HG02840 (cell line): ENCODE results near the gene AGTRAP.

ENCODE experiments used
- ATAC-seq: cut with Tn5 transposase; IDR thresholded peaks from one replicate; pipeline ENCODE4 v1.9.1; 2021; ENCODE audit warnings: mild to moderate bottlenecking, moderate library complexity, moderate number of reproducible peaks; ENCODE audit not compliant: unreplicated experiment, low FRiP score

Gene AGTRAP

DNA sequence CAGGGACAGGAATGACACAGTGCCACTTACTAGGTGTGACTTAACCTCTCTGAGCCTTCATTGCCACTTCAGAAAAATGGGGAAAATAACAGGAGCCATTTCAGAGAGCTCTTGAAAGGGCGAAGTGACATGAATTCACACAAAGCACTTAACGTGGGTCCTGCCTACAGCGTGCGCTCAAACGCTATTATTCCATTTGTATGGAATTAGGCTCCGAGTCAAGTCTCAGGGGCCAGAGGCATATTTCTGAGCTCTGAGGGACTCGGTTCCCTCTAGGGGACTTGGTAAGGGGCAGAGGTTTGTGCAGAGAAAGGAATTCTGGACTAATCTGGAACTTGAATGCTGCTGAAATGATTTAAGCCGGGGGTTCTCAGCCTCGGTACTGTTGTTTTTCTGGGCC, 30.3 kb upstream of the AGTRAP start:
- no peak for ATAC-seq

DNA sequence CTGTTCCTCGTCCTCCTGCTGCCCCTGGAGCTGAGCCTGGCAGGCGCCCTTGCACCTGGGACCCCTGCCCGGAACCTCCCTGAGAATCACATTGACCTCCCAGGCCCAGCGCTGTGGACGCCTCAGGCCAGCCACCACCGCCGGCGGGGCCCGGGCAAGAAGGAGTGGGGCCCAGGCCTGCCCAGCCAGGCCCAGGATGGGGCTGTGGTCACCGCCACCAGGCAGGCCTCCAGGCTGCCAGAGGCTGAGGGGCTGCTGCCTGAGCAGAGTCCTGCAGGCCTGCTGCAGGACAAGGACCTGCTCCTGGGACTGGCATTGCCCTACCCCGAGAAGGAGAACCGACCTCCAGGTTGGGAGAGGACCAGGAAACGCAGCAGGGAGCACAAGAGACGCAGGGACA, 29.6 kb upstream of the AGTRAP start:
- no peak for ATAC-seq

DNA sequence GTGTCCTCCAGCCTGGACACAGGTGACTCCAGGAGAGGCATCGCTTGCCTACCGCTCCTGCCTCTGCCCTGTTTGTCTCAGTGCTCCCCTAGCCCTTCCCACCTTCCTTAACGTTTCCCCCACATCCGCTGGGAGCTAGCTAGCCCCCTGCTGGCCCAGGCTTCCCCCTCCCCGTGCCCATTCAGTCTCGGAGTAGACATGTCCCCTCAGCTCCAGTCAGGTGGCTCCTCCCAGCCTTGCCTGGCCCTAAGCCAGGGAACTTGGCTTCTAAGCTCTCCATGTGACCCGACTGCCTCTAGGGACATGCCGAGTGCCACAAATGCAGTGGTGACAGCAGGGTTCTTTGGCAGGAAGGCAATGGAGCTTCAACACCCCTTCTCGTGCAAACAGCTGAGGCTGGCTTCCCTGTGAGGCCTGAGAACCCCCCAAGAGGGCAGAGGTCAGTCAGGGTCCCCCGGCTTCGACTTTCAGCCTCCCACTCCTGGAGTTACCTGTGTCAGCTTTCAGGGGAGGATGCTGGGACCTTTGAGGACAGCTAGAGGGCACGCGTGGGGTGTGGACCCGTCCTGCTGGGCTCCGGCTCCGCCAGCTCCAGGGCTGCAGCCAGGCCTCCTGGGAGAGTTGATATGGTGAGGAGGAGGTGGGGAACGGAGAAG, 28.2 kb upstream of the AGTRAP start:
- no peak for ATAC-seq

DNA sequence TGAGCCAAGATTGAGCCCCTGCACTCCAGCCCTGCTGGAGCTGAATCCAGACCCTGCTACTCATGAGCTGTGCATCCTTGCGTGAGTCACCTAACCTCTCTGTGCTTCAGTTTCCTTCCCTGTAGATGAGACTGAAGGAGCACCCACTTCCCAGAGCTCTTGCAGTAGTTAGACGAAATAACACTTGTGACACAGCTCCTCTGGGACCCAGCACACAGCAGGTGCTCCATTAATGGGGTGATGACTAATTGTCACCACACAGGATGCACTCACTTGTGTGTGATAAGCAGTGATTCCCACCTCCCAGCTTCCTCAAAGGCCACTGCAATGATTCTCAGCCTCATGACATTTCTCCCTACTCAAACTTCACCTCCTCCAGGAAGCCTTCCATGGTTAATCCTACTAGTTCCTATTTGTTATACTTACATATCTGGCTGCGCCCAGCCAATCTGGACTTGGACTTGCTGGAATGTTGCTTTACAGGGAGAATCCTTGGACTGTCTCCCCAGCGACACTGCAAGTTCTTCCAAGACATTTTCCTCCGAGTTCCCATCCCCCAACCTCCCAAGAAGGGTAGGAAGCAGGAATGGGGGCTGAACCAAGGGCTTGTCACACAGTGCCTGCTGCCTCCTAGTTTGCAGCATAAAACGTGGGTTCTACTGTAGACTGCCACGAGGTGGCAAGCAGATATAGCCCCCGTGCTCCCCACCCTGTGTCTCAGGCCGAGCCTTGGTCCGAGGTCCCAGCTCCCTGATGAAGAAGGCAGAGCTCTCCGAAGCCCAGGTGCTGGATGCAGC, 27.2 kb upstream of the AGTRAP start:
- no peak for ATAC-seq

DNA sequence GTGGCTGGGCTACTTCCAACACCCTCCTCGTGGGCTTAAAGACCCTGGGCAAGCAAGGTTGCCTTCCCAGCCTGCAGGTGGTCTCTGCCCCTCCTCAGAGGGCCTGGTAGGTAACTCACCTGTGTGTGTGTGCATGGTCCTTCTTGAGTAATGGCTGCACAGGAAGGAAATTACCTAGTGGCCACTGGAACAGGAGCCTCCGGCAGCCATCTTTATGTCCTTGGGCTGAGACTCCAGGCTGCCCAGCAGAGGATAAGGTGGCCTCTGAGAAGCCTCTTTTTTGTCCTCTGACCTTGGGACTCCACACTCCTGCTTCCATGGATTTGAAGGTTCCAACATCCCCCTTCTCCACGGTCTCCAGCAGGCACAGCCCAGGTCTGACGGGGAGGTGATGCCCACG, 24.4 kb upstream of the AGTRAP start:
- ATAC-seq: no peak

DNA sequence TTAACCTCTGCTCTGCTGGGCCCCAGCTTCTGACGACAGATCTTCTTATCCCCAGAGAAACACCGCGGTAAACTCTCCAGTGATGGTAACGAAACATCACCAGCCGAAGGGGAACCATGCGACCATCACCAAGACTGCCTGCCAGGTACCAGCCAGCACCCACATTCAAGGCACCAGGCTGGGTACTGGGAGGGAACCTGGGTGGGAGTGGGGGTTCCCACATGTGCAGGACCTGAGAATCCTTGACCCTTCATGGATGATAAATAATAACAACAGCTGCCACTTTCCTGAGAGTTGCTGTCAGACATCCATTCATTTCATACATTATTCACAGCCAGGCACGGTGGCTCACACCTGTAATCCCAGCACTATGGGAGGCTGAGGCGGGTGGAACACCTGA, 23.7 kb upstream of the AGTRAP start:
- ATAC-seq: no peak

DNA sequence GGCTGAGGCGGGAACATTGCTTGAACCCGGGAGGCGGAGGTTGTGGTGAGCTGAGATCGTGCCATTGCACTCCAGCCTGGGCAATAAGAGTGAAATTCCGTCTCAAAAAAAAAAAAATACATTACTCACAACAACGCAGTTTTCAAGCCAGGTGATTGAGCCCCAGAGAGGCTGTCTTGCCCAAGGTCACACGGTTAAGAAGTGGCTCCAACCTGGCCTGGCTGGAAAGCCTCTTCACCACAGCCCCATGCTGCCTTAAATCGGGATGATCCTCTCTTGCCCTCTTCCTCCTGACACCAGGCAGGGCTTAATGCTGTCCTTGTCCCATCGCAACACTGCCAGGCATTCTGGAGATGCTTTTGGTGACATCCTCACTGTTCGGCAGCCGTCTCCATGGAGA, 22.8 kb upstream of the AGTRAP start:
- no peak for ATAC-seq

DNA sequence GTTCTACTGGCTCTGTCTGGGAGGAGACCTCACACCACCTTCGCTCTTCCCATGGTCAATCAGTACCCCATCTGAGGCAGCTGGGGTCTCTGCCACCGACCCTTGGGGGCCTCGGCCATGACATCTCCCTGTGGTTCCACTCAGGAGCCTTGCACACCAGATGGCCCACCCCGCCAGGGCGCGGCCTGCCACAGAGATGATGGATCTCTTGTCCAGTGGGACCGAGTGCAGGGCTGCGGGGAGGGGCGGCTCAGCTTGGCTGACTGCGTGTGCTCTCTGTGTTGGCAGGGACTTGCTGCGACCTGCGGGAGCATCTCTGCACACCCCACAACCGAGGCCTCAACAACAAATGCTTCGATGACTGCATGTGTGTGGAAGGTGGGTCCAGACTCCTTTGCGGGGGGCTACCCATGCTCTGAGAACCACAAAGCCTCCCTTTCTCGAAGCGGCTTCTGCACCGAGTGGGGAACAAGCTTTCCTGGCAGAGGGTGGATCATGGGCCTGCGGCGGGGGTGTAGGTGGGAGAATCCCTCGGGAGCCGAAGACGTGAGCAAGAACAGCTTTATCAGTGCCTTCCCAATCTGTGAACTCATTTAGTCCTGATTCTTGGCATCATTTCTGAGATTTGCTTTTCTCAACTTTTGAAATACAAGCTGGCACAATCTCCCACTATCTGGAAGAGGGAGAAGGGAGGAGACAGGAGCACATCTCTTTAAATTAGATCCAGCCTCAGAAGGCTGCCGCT, 20.9 kb upstream of the AGTRAP start:
- ATAC-seq: no peak

DNA sequence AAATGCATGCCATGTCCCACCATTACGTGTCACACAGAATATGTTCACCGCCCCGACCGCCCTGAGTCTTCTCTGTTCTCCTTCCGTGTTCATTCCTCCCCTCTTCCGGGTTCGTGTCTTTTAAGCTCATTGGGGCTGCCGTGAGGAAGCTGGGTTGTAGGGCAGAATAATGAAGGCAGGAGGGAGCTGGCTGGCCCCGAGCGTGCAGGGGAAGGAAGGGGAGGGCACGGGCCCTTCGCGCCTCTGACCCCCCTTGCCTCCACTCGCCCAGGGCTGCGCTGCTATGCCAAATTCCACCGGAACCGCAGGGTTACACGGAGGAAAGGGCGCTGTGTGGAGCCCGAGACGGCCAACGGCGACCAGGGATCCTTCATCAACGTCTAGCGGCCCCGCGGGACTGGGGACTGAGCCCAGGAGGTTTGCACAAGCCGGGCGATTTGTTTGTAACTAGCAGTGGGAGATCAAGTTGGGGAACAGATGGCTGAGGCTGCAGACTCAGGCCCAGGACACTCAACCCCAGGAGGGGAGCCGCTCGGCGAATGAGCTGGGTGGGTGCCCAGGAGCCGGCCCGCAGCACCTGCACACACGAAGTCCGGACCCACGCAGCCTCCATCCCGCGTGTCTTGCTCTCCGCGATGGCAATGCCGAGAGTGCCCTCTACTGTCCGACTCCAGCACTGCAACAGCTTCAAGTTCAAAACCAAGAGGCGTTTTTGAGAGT, 16.5 kb upstream of the AGTRAP start:
- ATAC-seq: no peak

DNA sequence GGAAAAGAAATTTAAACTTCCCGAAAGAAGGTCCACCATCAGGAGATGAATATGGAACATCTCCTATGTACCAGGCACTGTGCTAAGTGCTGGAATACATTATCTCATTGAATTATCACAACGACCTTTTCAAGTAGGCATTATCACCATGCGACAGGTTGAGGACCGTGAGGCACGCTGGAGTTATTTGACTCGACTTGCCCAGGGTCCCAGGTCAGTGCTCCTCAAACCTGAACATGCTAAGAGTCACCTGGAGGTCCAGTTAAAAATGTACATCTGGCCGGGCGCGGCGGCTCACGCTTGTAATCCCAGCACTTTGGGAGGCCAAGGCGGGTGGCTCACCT, 15.9 kb upstream of the AGTRAP start:
- ATAC-seq: no peak

DNA sequence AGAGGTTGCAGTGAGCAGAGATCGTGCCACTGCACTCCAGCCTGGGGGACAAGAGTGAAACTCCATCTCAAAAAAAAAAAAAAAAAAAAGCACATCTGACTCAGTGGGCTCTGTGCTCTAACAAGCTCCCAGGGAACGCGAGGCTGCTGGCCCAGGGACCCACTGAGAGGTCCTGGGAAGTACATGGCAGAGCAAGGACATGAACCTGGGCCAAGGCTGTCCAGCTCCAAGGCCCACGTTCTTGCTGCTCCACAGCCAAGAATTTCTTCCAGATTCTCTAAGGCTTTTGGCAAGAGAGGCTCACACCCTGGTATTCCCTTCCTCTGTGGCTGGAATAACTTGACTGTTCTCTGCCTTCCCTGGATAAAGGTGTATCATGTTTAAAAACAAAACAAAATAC, 15.4 kb upstream of the AGTRAP start:
- no peak for ATAC-seq

DNA sequence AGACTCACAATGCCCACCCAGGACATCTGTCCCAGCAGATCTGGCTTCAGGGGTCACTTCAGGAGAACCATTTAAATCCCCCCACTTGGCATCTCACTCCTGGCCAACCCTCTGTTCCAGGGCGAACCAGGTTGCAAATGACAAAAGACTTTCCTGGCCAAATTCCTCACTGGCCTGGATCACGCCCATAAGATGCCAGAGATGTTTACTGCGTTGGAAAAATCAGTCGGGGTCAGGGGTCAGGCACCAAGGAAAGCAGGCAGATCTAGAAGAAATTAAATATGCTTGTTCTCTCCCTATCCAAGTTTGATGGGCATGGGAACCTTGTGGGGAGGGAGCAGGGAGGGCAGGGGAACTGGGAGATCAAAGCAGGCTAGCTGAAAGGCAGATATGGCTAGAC, 14.6 kb upstream of the AGTRAP start:
- ATAC-seq: no peak

DNA sequence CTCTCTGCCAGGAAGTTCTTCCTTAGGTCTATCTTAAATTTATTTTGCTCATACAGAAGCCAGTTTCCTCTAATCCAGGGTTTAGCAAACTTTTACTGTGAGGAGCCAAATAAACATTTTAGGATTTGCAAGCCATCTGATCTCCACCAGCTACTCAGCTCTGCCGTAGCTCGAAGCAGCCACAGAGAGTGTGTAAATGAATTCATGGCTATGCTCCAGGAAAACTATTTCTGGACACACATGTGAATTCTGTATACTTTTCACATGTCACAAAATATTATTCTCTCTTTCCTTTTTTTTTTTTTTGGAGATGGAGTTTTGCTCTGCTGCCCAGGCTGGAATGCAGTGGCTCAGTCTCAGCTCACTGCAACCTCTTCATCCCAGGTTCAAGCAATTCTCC, 13.4 kb upstream of the AGTRAP start:
- no peak for ATAC-seq

DNA sequence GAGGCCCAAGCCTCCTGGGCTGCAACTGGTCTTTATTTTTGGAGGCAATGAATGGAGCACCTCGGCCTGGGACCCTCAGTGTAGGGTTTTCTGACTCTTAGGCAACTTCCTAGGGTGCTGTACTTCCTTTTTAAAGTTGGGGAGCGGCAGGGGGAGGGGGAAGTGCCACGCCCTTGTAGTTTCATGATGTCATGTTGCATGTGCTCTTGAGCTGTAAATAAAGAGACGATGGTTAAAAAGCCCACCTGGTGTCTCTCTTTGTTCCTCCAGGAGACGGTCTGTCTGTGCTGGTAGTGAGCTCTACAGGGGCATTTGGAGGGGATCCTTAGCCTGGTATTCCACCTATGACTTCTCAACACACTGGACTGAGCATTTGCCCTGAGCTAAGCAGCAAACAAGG, 10.3 kb upstream of the AGTRAP start:
- no peak for ATAC-seq

DNA sequence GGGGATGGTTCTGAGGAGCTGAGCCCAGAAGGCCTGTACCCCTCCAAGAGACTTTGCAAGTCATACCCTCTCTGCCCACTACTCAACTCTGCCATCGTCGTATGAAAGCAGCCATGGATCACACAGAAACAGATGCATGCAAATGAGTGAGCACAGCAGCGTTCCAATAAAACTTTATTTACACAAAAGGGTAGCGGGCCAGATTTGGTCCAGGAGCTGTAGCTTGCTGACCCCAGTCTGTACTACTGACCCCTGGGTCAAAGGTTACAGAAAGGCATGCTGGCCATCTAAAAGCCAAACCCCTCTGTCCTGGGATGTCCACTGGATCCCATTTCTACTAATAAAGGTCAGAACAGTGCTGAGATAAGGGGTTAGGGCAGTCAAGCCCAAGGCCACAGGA, 8.8 kb upstream of the AGTRAP start:
- ATAC-seq: no peak

DNA sequence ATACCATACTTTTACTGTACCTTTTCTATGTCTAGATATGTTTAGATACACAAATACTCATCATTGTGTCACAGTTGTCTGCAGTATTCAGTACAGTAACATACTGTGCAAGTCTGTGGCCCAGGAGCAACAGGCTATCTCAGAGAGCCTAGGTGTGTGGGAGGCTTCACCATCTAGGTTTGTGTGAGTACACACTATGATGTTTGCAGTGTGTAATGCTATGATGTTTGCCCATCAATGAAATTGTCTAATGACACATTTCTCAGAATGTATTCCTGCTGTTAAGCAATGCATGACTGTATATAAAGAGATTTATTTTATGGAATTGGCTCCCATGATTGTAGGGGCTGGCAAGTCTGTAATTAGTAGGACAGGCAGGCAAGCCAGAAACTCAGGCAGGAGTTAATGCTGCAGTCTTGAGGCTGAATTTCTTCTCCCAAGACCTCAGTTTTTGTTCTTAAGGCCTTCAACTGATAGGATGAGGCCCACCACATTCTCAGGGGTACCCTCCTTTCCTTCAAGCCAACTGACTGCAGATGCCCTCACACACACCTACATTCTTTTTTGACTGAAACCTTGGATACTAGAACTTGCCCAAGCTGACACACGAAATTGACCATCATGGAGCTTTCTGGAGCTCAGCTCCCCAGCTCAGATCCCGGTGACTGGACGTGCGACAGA, 7.7 kb upstream of the AGTRAP start:
- ATAC-seq: no peak

DNA sequence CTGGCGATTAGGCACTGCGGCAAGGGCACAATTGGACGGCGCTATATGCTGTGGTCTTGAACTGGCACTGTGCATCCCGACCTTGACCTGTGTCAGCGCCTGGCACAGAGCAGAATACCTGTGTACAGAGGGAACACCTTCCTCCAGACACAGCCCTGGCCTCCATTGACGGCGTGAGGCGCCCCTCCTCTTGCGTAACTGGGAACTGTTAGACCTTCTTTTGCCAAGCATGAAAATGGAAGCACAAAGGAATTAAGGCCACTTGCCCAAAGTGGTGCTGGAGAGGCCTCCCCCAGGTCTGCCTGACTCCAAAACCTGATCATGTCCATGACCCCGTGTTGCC, 6.8 kb upstream of the AGTRAP start:
- ATAC-seq: no peak

DNA sequence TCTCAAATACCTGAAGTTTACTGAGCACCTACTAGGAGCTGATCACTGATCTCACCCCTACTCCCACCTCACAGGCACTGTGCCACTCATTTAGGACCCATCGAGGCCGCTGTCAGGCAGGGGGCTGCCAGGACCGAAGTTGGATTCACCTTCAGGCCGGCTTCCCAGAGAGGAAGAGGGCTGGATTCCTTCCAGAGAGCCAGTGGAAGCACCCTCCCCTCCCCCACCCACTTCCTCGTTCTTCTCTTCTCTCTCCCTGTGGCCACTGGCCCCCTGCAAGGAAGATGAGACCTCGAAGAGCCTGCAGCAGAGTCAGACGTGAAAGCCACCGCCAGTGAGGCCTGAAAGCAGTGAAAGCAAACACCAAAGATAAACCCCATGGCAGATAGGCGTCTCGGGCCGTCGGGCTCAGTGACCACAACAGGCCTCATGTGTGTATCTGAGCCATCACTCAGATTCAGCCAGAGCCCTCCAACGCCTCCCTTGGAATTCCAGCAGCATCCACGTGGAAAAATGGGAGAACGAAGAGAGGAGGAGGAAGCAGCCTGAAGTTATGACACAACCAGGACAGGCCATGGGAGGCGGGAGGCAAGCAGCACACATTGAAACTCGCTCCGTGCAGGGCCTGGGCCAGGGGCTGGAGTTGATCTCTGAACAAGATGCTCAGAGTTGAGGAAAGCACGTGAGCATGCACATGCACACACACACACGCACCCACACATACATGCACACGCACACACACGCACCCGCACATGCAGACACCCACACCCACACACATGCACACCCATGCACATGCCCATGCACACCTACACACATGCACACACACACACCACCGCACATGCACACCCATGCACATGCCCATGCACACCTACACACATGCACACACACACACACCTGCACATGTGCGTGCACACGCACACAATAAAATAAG, 6.2 kb upstream of the AGTRAP start:
- ATAC-seq: no peak

DNA sequence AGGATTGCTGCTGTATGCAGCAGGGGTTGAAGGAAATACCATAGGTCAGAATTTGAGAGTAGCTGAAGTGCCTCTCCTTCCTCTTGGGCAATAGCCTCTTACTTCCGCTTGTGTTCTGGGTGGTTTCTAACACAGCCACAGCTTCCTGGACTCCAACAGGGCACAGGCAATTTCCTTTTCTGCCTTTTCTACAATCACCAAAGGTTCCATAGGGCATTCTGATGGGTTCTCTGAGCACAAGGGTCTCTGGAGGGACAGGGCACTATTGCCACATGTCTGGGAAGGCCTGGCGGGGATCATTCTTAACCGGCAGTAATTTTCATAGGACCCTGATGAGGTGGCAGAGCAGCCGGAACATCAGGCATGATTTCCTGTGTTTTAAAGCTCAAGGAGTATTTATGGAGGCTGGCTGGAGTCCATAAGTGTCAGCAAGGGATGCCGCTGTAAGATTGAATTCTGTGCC, 5.5 kb upstream of the AGTRAP start:
- ATAC-seq: no peak
